Suprapubic skin (tissue), 4 donors: Measurements from ENCODE around the gene UCK1.

Experiments used
- POLR2A ChIP-seq, 2 donors: fragments of 450-650 bp; IDR thresholded peaks; one replicate each; pipeline ENCODE4 v1.6.1; 2017; ENCODE audit warnings: antibody characterized with exemption in 2 of 2, mild to moderate bottlenecking in 2 of 2, moderate library complexity in 2 of 2
- POLR2AphosphoS5 ChIP-seq, 3 donors: sonication (generic); formaldehyde crosslinking; IDR thresholded peaks; one replicate each; pipeline ENCODE4 v1.6.1; 2017; ENCODE audit warnings: antibody characterized with exemption in 3 of 3
- TF ChIP-seq, protein P1 (sequence below), 2 donors: fragments of 200-600 bp in 1 of 2; fragments of 450-650 bp in 1 of 2; sonication (generic) in 1 of 2; IDR thresholded peaks; one replicate each; pipeline ENCODE4 v1.5.1; 2016 to 2019; ENCODE audit warnings: antibody characterized with exemption in 2 of 2, mild to moderate bottlenecking in 1 of 2, moderate library complexity in 1 of 2

DNA sequence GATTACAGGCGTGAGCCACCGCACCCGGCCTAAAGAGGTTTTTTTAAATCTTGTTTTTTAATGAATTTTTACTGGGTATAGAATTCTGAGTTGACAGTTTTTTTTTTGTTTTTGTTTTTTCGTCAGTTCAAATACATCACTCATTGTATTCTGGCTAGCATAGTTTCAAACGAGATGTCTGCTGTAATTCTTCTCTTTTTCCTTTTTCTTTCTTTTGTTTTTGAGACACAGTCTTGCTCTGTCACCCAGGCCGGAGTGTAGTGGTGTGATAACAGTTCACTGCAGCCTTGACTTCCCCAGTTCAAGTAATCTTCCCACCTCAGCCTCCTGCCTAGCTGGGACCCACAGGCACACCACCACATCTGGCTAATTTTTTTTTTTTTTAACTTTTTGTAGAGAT lies 12.1 kb upstream of the UCK1 start:
- TF ChIP-seq POLR2AphosphoS5 (IDR thresholded peaks at IDR 0.05), result no peak
- TF ChIP-seq, protein P1, sequence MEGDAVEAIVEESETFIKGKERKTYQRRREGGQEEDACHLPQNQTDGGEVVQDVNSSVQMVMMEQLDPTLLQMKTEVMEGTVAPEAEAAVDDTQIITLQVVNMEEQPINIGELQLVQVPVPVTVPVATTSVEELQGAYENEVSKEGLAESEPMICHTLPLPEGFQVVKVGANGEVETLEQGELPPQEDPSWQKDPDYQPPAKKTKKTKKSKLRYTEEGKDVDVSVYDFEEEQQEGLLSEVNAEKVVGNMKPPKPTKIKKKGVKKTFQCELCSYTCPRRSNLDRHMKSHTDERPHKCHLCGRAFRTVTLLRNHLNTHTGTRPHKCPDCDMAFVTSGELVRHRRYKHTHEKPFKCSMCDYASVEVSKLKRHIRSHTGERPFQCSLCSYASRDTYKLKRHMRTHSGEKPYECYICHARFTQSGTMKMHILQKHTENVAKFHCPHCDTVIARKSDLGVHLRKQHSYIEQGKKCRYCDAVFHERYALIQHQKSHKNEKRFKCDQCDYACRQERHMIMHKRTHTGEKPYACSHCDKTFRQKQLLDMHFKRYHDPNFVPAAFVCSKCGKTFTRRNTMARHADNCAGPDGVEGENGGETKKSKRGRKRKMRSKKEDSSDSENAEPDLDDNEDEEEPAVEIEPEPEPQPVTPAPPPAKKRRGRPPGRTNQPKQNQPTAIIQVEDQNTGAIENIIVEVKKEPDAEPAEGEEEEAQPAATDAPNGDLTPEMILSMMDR (IDR thresholded peaks at IDR 0.05), result no peak
- TF ChIP-seq POLR2A (IDR thresholded peaks at IDR 0.05), result no peak
